ENCODE measurements around the gene DNAJB1. TPM values are rescaled to one million over a fixed set of nuclear protein-coding genes. Genes with fewer than 3 reads are reported as not detected.
A peak's percentile ranks its signal among the peaks of the same experiment; 100 is the strongest.

The DNAJB1 gene
- total RNA-seq, 2 donors from 2014 or later = 65.3 to 68.8 TPM

DNA sequence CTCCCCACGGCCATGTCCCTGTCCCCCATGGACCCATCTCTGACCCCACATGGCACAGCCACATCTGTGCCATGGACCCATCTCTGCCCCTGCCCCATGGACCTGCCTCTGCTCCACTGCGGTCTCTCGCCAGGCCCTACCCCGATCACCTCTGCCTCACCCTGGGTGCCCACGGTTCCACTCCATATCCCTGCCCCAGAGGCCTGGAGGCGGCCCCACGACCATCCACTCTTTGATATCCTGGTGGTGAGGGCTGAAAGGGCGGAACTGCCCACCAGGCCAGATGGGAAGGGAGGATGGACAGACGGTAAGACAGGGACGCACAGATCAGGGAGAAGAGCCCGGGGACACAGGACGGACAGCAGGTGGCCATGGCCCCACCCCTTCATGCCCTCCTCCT, 43.4 kb downstream of the DNAJB1 start:
- ATAC-seq = no peak
- H3K27me3 Mint-ChIP-seq = peaks cover 0 to 14% of the 10 kb centered on the region in 2 donors
- no peak overlapping the region for H3K27ac Mint-ChIP-seq
- H3K9me3 Mint-ChIP-seq = no peaks in the 10 kb centered on the region
- peak overlapping the region; percentile 51 for H3K4me3 Mint-ChIP-seq
- no peak for DNase-seq (ENCODE audit: low spot score)
- H3K4me1 Mint-ChIP-seq (ENCODE audit: low read depth in 2 of 2) = peaks cover 24 to 36% of the 10 kb centered on the region in 2 donors
- H3K36me3 Mint-ChIP-seq = no peaks in the 10 kb centered on the region

DNA sequence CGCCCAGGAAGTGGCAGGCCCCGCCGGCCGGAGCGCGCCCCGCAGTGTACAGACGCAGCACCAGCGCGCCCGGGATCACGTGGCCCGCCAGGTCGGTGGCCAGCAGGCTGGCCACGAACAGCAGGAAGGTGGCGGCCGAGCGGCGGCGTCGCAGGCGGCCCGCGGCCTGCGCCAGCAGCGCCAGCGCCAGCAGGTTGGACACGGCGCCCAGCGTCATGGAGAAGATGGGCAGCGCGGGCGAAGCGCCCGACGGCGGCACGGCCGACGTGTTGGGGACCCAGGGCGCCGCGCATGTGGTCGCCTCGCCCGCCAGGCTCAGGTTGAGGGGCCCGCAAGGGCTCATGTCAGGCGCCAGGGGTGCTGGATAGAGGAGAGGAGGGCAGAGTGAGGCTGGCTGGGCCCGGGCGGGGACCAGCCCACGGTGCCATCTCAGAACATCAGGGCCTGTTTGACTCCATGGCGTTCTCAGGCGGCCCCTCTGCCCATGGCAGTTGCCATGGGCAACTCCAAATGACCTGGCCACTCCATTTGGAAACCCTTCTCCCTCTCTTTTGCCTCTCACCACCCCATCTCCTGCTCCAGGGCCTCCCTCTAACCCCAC, 44.1 kb downstream of the DNAJB1 start:
- no peak overlapping the region for H3K27ac Mint-ChIP-seq
- DNase-seq (ENCODE audit: low spot score) (no peak), ATAC-seq (peak in 1 of 2 donors; percentile 22)
- peaks cover 24 to 36% of the 10 kb centered on the region in 2 donors for H3K4me1 Mint-ChIP-seq (ENCODE audit: low read depth in 2 of 2)
- no peaks in the 10 kb centered on the region for H3K9me3 Mint-ChIP-seq
- H3K4me3 Mint-ChIP-seq = peak overlapping the region; percentile 51
- peaks cover 0 to 14% of the 10 kb centered on the region in 2 donors for H3K27me3 Mint-ChIP-seq
- H3K36me3 Mint-ChIP-seq = no peaks in the 10 kb centered on the region

- Mint-ChIP-seq H3K4me1 (ENCODE audit: low read depth in 2 of 2) (peaks cover 24 to 36% of the 10 kb centered on the region in 2 donors), H3K27me3 (peaks cover 0 to 14% of the 10 kb centered on the region in 2 donors), H3K36me3 (no peaks in the 10 kb centered on the region), H3K27ac (no peak overlapping the region), H3K9me3 (no peaks in the 10 kb centered on the region), H3K4me3 (peak overlapping the region; percentile 39)
- DNase-seq (ENCODE audit: low spot score) (peak; percentile 52), ATAC-seq (peak in 1 of 2 donors; percentile 1)
Measured at GRCh38 chr19:14473073-14473977, 44.9 kb downstream of the DNAJB1 start.

GRCh38 chr19:14472202-14472938, 45.8 kb downstream of the DNAJB1 start:
- Mint-ChIP-seq H3K9me3 (no peaks in the 10 kb centered on the region), H3K4me1 (ENCODE audit: low read depth in 2 of 2) (peaks cover 24 to 33% of the 10 kb centered on the region in 2 donors), H3K27ac (no peak overlapping the region), H3K27me3 (peaks cover 0 to 14% of the 10 kb centered on the region in 2 donors), H3K4me3 (peak overlapping the region; percentile 39), H3K36me3 (no peaks in the 10 kb centered on the region)
- ATAC-seq = peak; percentile 73 to 75
- DNase-seq (ENCODE audit: low spot score) = peak; percentile 80

DNA sequence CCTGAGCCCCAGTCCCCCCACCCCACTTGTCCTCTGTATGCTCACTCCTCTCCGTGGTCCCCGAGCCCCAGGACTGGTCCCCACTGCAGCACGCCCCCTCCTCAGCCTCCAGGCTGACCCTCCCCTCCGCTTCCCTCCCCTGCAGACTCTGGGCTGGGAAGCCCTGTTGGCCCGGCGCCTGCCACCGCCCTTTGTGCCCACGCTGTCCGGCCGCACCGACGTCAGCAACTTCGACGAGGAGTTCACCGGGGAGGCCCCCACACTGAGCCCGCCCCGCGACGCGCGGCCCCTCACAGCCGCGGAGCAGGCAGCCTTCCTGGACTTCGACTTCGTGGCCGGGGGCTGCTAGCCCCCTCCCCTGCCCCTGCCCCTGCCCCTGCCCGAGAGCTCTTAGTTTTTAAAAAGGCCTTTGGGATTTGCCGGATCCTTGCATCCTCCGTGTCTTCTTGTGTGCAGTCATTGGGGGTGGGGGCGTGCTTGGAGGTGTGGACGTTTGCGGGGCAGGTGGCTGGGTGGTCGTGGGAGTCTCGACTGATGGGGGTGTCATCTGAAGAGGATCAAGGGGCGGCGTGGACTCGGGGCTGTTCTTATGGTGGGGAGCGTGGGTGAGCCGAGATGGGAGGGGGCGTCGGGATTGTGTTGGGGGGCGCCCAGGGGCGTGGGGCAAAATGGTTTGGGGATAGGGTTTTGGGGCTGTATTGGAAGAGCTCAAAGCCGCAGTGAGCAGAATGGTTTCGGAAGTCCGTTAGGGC, 46.6 kb downstream of the DNAJB1 start:
- Mint-ChIP-seq H3K4me3 (no peak overlapping the region), H3K36me3 (no peaks in the 10 kb centered on the region), H3K27ac (no peak overlapping the region), H3K9me3 (no peaks in the 10 kb centered on the region), H3K27me3 (peaks cover 0 to 14% of the 10 kb centered on the region in 2 donors), H3K4me1 (ENCODE audit: low read depth in 2 of 2) (peaks cover 21 to 28% of the 10 kb centered on the region in 2 donors)
- DNase-seq (ENCODE audit: low spot score) (no peak), ATAC-seq (no peak)

GRCh38 chr19:14470031-14470876, 47.9 kb downstream of the DNAJB1 start:
- Mint-ChIP-seq H3K27me3 (peaks cover 0 to 14% of the 10 kb centered on the region in 2 donors), H3K27ac (no peak overlapping the region), H3K4me3 (no peak overlapping the region), H3K36me3 (no peaks in the 10 kb centered on the region), H3K9me3 (no peaks in the 10 kb centered on the region), H3K4me1 (ENCODE audit: low read depth in 2 of 2) (peaks cover 12 to 19% of the 10 kb centered on the region in 2 donors)
- no peak for ATAC-seq
- DNase-seq (ENCODE audit: low spot score) = no peak

- Mint-ChIP-seq H3K27ac (no peak overlapping the region), H3K4me3 (no peak overlapping the region), H3K27me3 (peaks cover 0 to 3% of the 10 kb centered on the region in 2 donors), H3K4me1 (ENCODE audit: low read depth in 2 of 2) (peaks cover 2 to 8% of the 10 kb centered on the region in 2 donors), H3K36me3 (no peaks in the 10 kb centered on the region), H3K9me3 (no peaks in the 10 kb centered on the region)
- no peak for DNase-seq (ENCODE audit: low spot score)
- no peak for ATAC-seq
Measured at GRCh38 chr19:14467816-14468215, 50.4 kb downstream of the DNAJB1 start.

GRCh38 chr19:14467391-14467790, 50.8 kb downstream of the DNAJB1 start:
- Mint-ChIP-seq H3K27ac (no peak overlapping the region), H3K4me1 (ENCODE audit: low read depth in 2 of 2) (peaks cover 0 to 4% of the 10 kb centered on the region in 2 donors), H3K9me3 (no peaks in the 10 kb centered on the region), H3K27me3 (no peaks in the 10 kb centered on the region), H3K4me3 (no peak overlapping the region), H3K36me3 (no peaks in the 10 kb centered on the region)
- DNase-seq (ENCODE audit: low spot score) (no peak), ATAC-seq (no peak)

Other genes starting within 250 kb of the DNAJB1 start
- gene ADGRE5, start 137.0 kb downstream of the DNAJB1 start, total RNA-seq = 100 to 1,000 TPM; 348 to 798 TPM
- gene DDX39A, start 99.1 kb downstream of the DNAJB1 start, total RNA-seq = 100 to 1,000 TPM; 225 to 449 TPM
- 100 to 1,000 TPM; 140 to 160 TPM for gene PKN1, start 85.1 kb downstream of the DNAJB1 start, total RNA-seq
- gene PTGER1, start 43.0 kb downstream of the DNAJB1 start, total RNA-seq = under 1 TPM; 0.31 to 0.67 TPM
- gene GIPC1, start 22.3 kb downstream of the DNAJB1 start, total RNA-seq = 10 to 100 TPM; 29.9 to 31.7 TPM
- gene TECR, start 11.2 kb upstream of the DNAJB1 start, total RNA-seq = 100 to 1,000 TPM in 1 of 2 donors, 10 to 100 TPM in 1; 74.0 to 110 TPM
- gene NDUFB7, start 53.7 kb upstream of the DNAJB1 start, total RNA-seq = 100 to 1,000 TPM; 109 to 167 TPM
- under 1 TPM in 1 of 2 donors, not detected in 1; 0.28 TPM for gene CLEC17A, start 64.7 kb upstream of the DNAJB1 start, total RNA-seq
- gene ADGRE3, start 156.4 kb upstream of the DNAJB1 start, total RNA-seq = under 1 TPM in 1 of 2 donors, not detected in 1; 0.45 TPM
- 10 to 100 TPM; 18.4 to 21.4 TPM for gene ZNF333, start 171.7 kb upstream of the DNAJB1 start, total RNA-seq

Data from natural killer cell treated with Interleukin-12 subunit alpha and Interleukin-12 subunit beta and Interleukin-15 and Interleukin-18, amount 100 ng/mL, for 72 hours (primary cell).